ENCODE data around the gene TMEM238. TPM values are rescaled to one million over a fixed set of nuclear protein-coding genes. Genes with fewer than 3 reads are reported as not detected.

TMEM238 gene
- total and polyA plus RNA-seq, 4 donors, result 0.08 to 0.54 (median 0.47) TPM

DNA sequence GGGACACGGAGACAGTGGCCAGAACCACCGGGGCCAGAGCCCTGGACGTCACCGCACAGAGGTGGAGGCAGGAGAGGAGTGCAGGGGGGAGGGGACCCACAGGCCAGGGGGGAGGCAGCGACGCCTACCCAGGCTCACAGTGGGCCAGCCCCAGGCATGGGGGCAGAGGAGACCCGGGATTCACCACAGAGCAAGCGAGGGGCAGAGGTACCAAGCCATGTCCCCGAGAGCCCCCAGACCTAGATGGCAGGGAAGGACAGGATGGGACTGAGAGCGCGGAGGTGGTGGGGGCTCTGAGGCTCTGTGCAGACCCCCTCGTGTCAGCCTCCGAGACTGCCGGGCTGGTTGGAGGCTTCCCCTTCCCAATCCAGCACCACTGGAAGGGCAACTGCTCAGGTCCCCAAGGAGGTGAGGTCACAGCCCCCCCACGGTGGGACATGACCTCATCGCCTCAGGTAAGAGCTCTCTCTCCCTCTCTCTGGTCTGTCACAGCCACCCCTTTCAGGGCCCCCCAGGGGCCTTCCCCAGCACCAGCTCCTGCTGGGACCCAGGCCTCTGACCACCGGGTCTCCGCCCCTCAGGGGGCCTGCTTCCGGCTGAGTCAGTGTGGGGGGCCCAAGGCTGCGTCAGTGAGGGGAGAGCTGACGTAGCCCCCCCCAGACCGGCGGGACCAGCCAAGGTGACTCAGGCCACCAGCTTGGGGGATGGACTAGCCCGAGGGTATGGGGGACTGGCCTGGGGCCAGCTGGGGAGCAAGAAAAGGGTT lies 11.6 kb downstream of the TMEM238 start (continued):
- TF ChIP-seq, protein P1, sequence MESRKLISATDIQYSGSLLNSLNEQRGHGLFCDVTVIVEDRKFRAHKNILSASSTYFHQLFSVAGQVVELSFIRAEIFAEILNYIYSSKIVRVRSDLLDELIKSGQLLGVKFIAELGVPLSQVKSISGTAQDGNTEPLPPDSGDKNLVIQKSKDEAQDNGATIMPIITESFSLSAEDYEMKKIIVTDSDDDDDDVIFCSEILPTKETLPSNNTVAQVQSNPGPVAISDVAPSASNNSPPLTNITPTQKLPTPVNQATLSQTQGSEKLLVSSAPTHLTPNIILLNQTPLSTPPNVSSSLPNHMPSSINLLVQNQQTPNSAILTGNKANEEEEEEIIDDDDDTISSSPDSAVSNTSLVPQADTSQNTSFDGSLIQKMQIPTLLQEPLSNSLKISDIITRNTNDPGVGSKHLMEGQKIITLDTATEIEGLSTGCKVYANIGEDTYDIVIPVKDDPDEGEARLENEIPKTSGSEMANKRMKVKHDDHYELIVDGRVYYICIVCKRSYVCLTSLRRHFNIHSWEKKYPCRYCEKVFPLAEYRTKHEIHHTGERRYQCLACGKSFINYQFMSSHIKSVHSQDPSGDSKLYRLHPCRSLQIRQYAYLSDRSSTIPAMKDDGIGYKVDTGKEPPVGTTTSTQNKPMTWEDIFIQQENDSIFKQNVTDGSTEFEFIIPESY (IDR thresholded peaks at IDR 0.05), result no peak
- no peak for TF ChIP-seq EGR1 (IDR thresholded peaks at IDR 0.05; ENCODE audit: low read depth in 2 of 2)
- TF ChIP-seq FOXA2 (IDR thresholded peaks at IDR 0.05), result no peak
- no peak for TF ChIP-seq SP1 (IDR thresholded peaks at IDR 0.05)
- TF ChIP-seq GABPA (IDR thresholded peaks at IDR 0.05 in 1 of 2, conservative IDR thresholded peaks at IDR 0.05 in 1 of 2), result no peak

DNA sequence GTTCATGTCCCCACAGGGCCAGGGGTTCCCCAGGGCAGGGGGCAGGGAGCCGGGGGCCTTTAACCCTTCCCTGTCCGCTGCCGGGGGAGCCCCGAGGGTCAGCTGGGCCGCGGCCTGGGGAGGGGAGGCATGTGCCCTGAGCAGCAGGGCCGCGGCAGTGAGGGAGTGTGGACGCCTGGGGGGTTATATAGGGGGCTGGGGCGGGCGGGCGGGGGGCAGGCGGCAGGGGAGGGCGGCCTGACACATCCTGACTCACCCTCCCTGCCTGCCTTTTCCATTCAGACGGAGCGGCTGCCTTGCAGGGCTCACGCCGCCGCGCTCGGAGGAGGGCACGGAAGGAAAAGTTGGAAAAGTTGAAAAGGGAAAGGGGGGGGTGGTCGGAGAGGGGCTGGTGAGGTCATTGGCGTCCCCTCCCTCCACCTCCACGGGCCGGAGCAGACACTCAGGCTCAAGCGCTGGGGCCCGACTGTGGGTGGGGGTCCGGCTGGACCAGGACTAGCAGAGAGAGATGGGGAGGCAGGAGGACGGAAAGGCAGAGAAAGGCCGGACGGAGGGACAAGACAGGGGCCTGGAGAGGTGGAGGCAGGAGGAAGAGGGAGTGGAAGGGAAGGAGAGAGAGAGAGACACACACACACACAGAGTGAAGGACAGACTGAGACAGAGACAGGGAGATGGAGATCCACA lies 13.6 kb downstream of the TMEM238 start, which contains the start of gene IL11:
IL11 (minus strand) TSS at position 159 of the 684 bp plus-strand sequence; CDS start at position 6, 153 bp downstream.
- Histone ChIP-seq H3K9me3 (ENCODE audit: control insufficient read depth in 4 of 4, low read length in 3 of 4) (no peaks in the 10 kb centered on the region), H3K9ac (ENCODE audit: low read depth in 1 of 2, low read length in 2 of 2) (no peak within 1 kb of the TSS), H3K4me3 (ENCODE audit: low read depth in 1 of 3, low read length in 3 of 3) (peak within 1 kb of the TSS in 1 of 3 donors; percentile 19), H3K4me1 (ENCODE audit: control insufficient read depth in 4 of 4, insufficient read depth in 4 of 4, low read length in 3 of 4) (peaks cover 0 to 9% (median 1%) of the 10 kb centered on the region in 4 donors), H3K27me3 (ENCODE audit: control insufficient read depth in 4 of 4, insufficient read depth in 4 of 4, low read length in 3 of 4) (peaks cover 0 to 12% (median 7%) of the 10 kb centered on the region in 4 donors), H3K27ac (ENCODE audit: low read depth in 1 of 2, low read length in 2 of 2) (no peak within 1 kb of the TSS), H3K36me3 (ENCODE audit: control insufficient read depth in 4 of 4, insufficient read depth in 3 of 4, low read depth in 1 of 4, low read length in 3 of 4) (no peaks in the 10 kb centered on the region)
- no peak for TF ChIP-seq RAD21 (IDR thresholded peaks at IDR 0.05)
- no peak for TF ChIP-seq GABPA (IDR thresholded peaks at IDR 0.05 in 1 of 2, conservative IDR thresholded peaks at IDR 0.05 in 1 of 2)
- no peak for TF ChIP-seq YY1 (IDR thresholded peaks at IDR 0.05)
- TF ChIP-seq HNF4A (conservative IDR thresholded peaks at IDR 0.05), result no peak
- no peak for TF ChIP-seq MAX (IDR thresholded peaks at IDR 0.05)
- no peak for TF ChIP-seq FOXA1 (IDR thresholded peaks at IDR 0.05)
- TF ChIP-seq RXRA (IDR thresholded peaks at IDR 0.05), result no peak
- no peak for TF ChIP-seq FOXA2 (IDR thresholded peaks at IDR 0.05)
- TF ChIP-seq, protein P1 (IDR thresholded peaks at IDR 0.05), result no peak
- no peak for TF ChIP-seq CTCF (IDR thresholded peaks at IDR 0.05; ENCODE audit: low read depth, low read length, missing input control)
- TF ChIP-seq JUND (IDR thresholded peaks at IDR 0.05), result no peak
- no peak for TF ChIP-seq EGR1 (IDR thresholded peaks at IDR 0.05; ENCODE audit: low read depth in 2 of 2)
- DNase-seq (ENCODE audit: low spot score), result no peak
- WGBS, result 7% methylated on average over 32 of the region's 32 CpGs
